HFF-Myc (cell line): ENCODE measurements around the gene KCNC4.

Source experiments
- DNase-seq: peaks from one replicate; pipeline ENCODE4 v3.0.0-alpha.2; 2011; ENCODE audit warnings: low read depth; ENCODE audit errors: extremely low read depth
- H3K4me3 ChIP-seq: replicated peaks from 2 replicates; pipeline ENCODE4 v1.5.1; 2011; ENCODE audit warnings: low read depth, mild to moderate bottlenecking, control low read depth, low read length
- TF ChIP-seq, protein P1 (sequence below): IDR thresholded peaks from 2 replicates; pipeline ENCODE4 v1.5.1; 2012; ENCODE audit warnings: mild to moderate bottlenecking, low read depth, low read length, control low read depth; ENCODE audit errors: missing control alignments

The KCNC4 gene

DNA sequence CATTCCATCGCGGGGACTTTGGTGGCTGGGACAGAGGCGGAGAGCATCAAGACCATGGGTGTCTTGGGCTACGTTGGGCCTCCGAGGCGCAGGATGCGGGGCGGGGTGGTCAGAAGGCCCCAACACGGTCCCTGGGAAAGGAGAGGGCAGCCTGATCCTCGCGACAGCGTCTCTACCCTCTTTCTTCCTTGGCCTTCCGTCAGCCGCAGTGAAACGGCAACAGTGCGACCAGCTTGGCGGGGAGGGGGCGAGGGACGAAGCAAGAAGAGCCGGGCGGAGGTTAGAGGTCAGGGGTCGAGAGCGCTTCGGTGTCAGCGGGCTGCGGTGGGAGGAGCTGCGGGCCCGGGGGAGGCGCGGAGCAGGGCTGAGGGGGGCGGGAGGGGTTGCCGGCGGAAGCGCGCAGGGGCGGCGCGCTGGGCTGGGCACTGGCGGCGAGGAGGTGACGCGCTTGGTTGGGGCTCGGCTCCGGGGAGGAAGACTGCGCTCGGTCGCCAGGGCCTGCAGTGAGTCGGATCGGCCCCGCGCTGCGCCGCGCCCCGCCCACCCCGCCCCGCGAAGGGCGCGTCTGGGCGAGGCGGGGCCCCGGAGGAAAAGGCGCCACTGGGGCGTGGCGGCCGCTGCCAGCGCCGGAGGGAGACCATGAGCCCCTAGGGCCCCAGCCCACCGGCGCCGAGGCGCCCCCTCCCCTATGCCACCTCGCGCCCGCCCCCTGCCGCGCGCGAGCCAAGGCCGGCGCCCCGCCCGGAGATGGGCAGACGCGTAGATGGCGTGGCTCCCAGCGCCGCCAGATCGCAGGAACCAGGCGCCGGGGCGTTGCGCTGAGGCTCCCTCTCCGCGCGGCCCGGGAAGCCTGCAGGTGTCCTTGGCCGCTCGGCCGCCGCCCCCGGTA lies at the start of gene KCNC4:
TSS of gene KCNC4 (plus strand) at position 600 of the 889 bp plus-strand sequence. CDS start 1,186 bp downstream, outside the sequence.
- TF ChIP-seq, protein P1, sequence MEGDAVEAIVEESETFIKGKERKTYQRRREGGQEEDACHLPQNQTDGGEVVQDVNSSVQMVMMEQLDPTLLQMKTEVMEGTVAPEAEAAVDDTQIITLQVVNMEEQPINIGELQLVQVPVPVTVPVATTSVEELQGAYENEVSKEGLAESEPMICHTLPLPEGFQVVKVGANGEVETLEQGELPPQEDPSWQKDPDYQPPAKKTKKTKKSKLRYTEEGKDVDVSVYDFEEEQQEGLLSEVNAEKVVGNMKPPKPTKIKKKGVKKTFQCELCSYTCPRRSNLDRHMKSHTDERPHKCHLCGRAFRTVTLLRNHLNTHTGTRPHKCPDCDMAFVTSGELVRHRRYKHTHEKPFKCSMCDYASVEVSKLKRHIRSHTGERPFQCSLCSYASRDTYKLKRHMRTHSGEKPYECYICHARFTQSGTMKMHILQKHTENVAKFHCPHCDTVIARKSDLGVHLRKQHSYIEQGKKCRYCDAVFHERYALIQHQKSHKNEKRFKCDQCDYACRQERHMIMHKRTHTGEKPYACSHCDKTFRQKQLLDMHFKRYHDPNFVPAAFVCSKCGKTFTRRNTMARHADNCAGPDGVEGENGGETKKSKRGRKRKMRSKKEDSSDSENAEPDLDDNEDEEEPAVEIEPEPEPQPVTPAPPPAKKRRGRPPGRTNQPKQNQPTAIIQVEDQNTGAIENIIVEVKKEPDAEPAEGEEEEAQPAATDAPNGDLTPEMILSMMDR, result no peak
- no peak for DNase-seq
- peak within 1 kb of the TSS; percentile 43 for H3K4me3 ChIP-seq

GRCh38 chr1:110160538-110161100 lies 49.5 kb upstream of the KCNC4 start:
- H3K4me3 ChIP-seq, result no peak overlapping the region
- DNase-seq, result no peak
- TF ChIP-seq, protein P1, result no peak

GRCh38 chr1:110161165-110161564 lies 48.9 kb upstream of the KCNC4 start:
- DNase-seq, result no peak
- H3K4me3 ChIP-seq, result no peak overlapping the region
- TF ChIP-seq, protein P1, result no peak

- DNase-seq, result no peak
- H3K4me3 ChIP-seq, result no peak overlapping the region
- TF ChIP-seq, protein P1, result no peak
Measured at GRCh38 chr1:110161849-110162248, 48.3 kb upstream of the KCNC4 start.

- H3K4me3 ChIP-seq, result no peak overlapping the region
- TF ChIP-seq, protein P1, result no peak
- no peak for DNase-seq
Measured at GRCh38 chr1:110163591-110163990, 46.5 kb upstream of the KCNC4 start.

DNA sequence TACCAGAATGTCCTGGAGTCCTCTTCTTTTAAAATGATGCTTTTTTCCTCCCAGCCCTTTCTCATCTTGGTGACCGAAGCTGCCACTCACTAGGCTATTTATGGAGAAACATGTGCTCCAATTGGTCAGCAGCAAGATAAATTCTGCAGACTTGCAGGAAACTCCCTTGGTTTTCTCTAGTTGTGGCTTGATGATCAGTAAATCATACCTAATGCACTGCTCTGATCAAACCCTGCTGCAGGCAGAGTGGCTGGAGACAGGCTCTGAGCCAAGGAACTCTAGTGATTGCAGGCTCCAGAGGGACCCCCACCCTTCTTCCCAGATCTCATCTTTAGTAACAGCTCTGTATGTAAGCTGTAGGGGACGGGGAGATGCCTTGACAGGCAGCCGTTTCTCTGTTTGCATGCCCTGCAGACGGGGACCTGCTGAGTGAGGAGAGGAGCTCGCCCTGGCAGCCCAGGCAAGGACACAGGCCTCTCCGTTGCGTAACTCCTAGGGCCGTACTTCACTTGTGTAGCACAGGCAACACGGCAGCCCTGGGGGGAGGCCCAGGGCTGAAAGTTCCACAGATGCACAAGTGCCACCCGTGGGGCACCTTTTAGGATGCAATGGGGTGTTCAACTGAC lies 45.3 kb upstream of the KCNC4 start:
- no peak overlapping the region for H3K4me3 ChIP-seq
- no peak for DNase-seq
- TF ChIP-seq, protein P1, result no peak
